Caco-2 (cell line): ENCODE results near the gene SLC7A14. TPM values are rescaled to one million over a fixed set of nuclear protein-coding genes. Genes with fewer than 3 reads are reported as not detected.

ENCODE experiments used
- BruUV-seq: library from RNA; stranded (reverse); fragments of 400-500 nt; replicated peaks from 2 replicates; lab custom pipeline; 2021; lab: Mats Ljungman, UMichigan
- CTCF ChIA-PET: fragments of 300-600 bp; sonication (Branson Sonifier 250); formaldehyde crosslinking; loops from one replicate; lab custom pipeline; 2022; ENCODE audit warnings: antibody characterized with exemption; lab: Charles Lee
- POLR2A ChIA-PET: fragments of 300-600 bp; sonication (Branson Sonifier 250); formaldehyde crosslinking; loops from one replicate; lab custom pipeline; 2022; ENCODE audit warnings: antibody characterized with exemption; lab: Charles Lee
- DNase-seq, 2 experiments: peaks; one replicate each; pipeline versions ENCODE4 v3.0.0 to v3.0.0-alpha.2; 2020 to 2022
- H3K27me3 ChIP-seq: replicated peaks from 2 replicates; pipeline ENCODE4 v1.6.0; 2011; ENCODE audit warnings: low read length; ENCODE audit not compliant: control insufficient read depth, insufficient read depth
- H3K36me3 ChIP-seq: 2 replicates; pipeline ENCODE4 v1.5.1; 2011; ENCODE audit warnings: low read length; ENCODE audit not compliant: control insufficient read depth, insufficient read depth
- H3K4me1 ChIP-seq: fragments of 250-450 bp; sonication (Bioruptor Pico); 2 replicates; pipeline ENCODE4 v1.5.1; 2020; ENCODE audit warnings: mild to moderate bottlenecking
- H3K4me3 ChIP-seq: 2 replicates; pipeline ENCODE4 v1.5.1; 2011; ENCODE audit warnings: low read depth, mild to moderate bottlenecking, control low read depth, low read length
- H3K9me3 ChIP-seq: fragments of 250-450 bp; sonication (Bioruptor Pico); 2 replicates; pipeline ENCODE4 v1.5.1; 2020; ENCODE audit warnings: mild to moderate bottlenecking, moderate library complexity
- H3K27ac Mint-ChIP-seq: one replicate; pipeline ENCODE4 v1.8.0; 2022; ENCODE audit warnings: mixed read lengths; ENCODE audit not compliant: unreplicated experiment
- H3K27me3 Mint-ChIP-seq: one replicate; pipeline ENCODE4 v1.8.0; 2022; ENCODE audit warnings: mixed read lengths; ENCODE audit not compliant: insufficient read depth, unreplicated experiment
- H3K36me3 Mint-ChIP-seq: one replicate; pipeline ENCODE4 v1.8.0; 2022; ENCODE audit warnings: mild to moderate bottlenecking, mixed read lengths; ENCODE audit not compliant: insufficient read depth, unreplicated experiment
- H3K4me1 Mint-ChIP-seq: one replicate; pipeline ENCODE4 v1.8.0; 2022; ENCODE audit warnings: low read depth, mixed read lengths; ENCODE audit not compliant: unreplicated experiment
- H3K4me3 Mint-ChIP-seq: one replicate; pipeline ENCODE4 v1.8.0; 2022; ENCODE audit warnings: mild to moderate bottlenecking, moderate library complexity, mixed read lengths; ENCODE audit not compliant: unreplicated experiment
- H3K9me3 Mint-ChIP-seq: one replicate; pipeline ENCODE4 v1.8.0; 2022; ENCODE audit warnings: mixed read lengths; ENCODE audit not compliant: unreplicated experiment
- CTCF ChIP-seq, 2 experiments: fragments of 200-600 bp in 1 of 2; IDR thresholded peaks; 1 replicate in 1 of 2; 2 replicates in 1 of 2; pipeline versions ENCODE4 v1.5.1 to v1.8.0; 2011 to 2022; ENCODE audit warnings: antibody characterized with exemption in 1 of 2, control low read depth in 1 of 2, inconsistent platforms in 1 of 2, low read depth in 1 of 2, low read length in 1 of 2, mild to moderate bottlenecking in 1 of 2, moderate library complexity in 1 of 2; ENCODE audit not compliant: insufficient read depth in 1 of 2, severe bottlenecking in 1 of 2, unreplicated experiment in 1 of 2
- intact Hi-C: fragments of 100-400 bp; cut with micrococcal nuclease; formaldehyde crosslinking; loops from one replicate; pipeline ENCODE4 v1.10.0; 2022; ENCODE audit not compliant: unreplicated experiment
- total RNA-seq: library from RNA; stranded (reverse); gene quantifications from 2 replicates; pipeline ENCODE4 v1.2.3, GENCODE V29; 2022

SLC7A14 gene
- total RNA-seq, 1 experiment from 2014 or later: not detected

DNA sequence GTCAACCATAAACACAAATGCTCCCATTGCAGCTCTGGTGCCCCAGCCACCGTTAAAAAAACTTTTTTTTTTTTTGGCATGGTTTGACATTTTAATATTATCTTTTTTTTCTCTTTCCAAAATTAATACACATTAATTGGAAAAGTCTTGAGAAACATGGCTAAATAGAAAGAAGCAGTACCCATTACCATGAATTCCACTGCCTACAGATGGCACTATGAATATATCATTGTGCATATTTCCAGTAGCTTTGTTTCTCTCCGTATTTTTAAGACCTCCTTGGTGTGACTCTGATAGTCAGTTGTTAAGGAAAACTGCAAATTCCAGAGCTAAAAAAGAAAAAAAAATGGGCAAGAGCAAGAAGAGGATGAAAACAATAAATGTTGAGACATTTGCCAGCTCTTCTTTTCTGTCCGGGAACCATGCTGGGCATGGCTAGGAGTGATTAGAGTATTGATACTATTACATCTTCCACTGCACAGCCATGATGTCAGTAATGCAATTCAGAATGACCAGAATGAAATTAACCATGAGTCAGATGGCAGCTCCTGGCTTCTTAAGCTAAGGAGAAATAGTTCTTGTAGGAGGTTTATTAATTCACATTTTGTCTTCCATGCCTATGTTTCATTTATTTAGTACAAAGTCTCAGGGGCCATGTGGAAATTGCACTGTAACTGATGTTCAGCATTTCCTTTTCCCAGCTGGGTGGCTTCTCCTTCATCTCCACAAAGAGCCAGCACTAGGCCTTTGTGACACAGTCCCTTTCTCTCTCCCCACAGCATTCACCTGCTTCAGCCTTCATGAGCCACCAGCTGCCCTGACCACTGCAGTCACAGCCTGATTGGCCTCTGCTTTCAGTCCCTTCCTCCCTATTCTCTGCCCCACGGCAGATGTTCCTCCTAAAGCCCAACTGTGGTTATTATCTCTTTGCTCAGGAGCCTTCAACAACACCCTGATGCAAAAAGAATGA lies 31.8 kb downstream of the SLC7A14 start:
- CTCF ChIA-PET: interaction anchor here (0.6 to 1.7 kb wide), 4 partner anchors 137 to 993 kb away, joined by 4 to 7 read pairs (median 4); no protein-coding TSS in a partner anchor
- TF ChIP-seq CTCF (IDR thresholded peaks at IDR 0.05; ENCODE audit: insufficient read depth in 1 of 2, low read depth in 1 of 2, low read length in 1 of 2, severe bottlenecking in 1 of 2, unreplicated experiment in 1 of 2): no peak
- no peaks in the 10 kb centered on the region for H3K4me1 ChIP-seq
- H3K4me3 Mint-ChIP-seq: no peak overlapping the region
- no peaks in the 10 kb centered on the region for H3K9me3 ChIP-seq
- BruUV-seq: no TSS peak
- no peak for DNase-seq
- H3K36me3 Mint-ChIP-seq: no peaks in the 10 kb centered on the region
- no peak overlapping the region for H3K27ac Mint-ChIP-seq
- POLR2A ChIA-PET: no interaction called here
- intact Hi-C loops: loop anchor here (2.0 to 5.0 kb wide), 3 partner anchors 137 to 255 kb away; no protein-coding TSS in a partner anchor
- H3K4me3 ChIP-seq: no peak overlapping the region
- no peaks in the 10 kb centered on the region for H3K27me3 ChIP-seq
- H3K4me1 Mint-ChIP-seq: no peaks in the 10 kb centered on the region
- H3K9me3 Mint-ChIP-seq: no peaks in the 10 kb centered on the region
- peaks cover 9% of the 10 kb centered on the region for H3K27me3 Mint-ChIP-seq
- H3K36me3 ChIP-seq: no peaks in the 10 kb centered on the region

- no peaks in the 10 kb centered on the region for H3K9me3 Mint-ChIP-seq
Measured at GRCh38 chr3:170551252-170551651, 34.6 kb downstream of the SLC7A14 start.

More at GRCh38 chr3:170551252-170551651, 34.6 kb downstream of the SLC7A14 start:
- H3K36me3 ChIP-seq: no peaks in the 10 kb centered on the region
- Mint-ChIP-seq H3K36me3 (no peaks in the 10 kb centered on the region), H3K27me3 (peaks cover 9% of the 10 kb centered on the region), H3K4me1 (no peaks in the 10 kb centered on the region), H3K27ac (no peak overlapping the region), H3K4me3 (no peak overlapping the region)
- intact Hi-C loops: loop anchor here (5.0 kb wide), 1 partner anchor 139 kb away; no protein-coding TSS in a partner anchor
- H3K4me3 ChIP-seq: no peak overlapping the region
- H3K27me3 ChIP-seq: no peaks in the 10 kb centered on the region
- H3K4me1 ChIP-seq: no peaks in the 10 kb centered on the region
- ChIA-PET CTCF (no interaction called here), POLR2A (no interaction called here)
- no peak for DNase-seq
- no peaks in the 10 kb centered on the region for H3K9me3 ChIP-seq
- no peak for TF ChIP-seq CTCF (IDR thresholded peaks at IDR 0.05; ENCODE audit: insufficient read depth in 1 of 2, low read depth in 1 of 2, low read length in 1 of 2, severe bottlenecking in 1 of 2, unreplicated experiment in 1 of 2)
- no TSS peak for BruUV-seq
